ENCODE measurements around the gene ZSWIM7.
"Not testable (repeated sequence)": the region's sequence is repeated elsewhere in the genome, so short reads cannot be mapped to it uniquely, and the experiment has no call there.

ZSWIM7 gene

GRCh38 chr17:15999974-16000827 lies 697 bp upstream of the ZSWIM7 start:
- DNase-seq (ENCODE audit: low spot score), result peak; percentile 53

GRCh38 chr17:15998031-15998562 lies 1.4 kb downstream of the ZSWIM7 start:
- DNase-seq (ENCODE audit: low spot score), result no peak

GRCh38 chr17:15996322-15996721 lies 3.2 kb downstream of the ZSWIM7 start:
- no peak for DNase-seq (ENCODE audit: low spot score)

- DNase-seq (ENCODE audit: low spot score), result no peak
Measured at GRCh38 chr17:15981646-15982580, 17.6 kb downstream of the ZSWIM7 start.

GRCh38 chr17:15981208-15981607 lies 18.3 kb downstream of the ZSWIM7 start:
- DNase-seq (ENCODE audit: low spot score), result no peak

GRCh38 chr17:15979013-15979412 lies 20.5 kb downstream of the ZSWIM7 start:
- not testable (repeated sequence) for DNase-seq (ENCODE audit: low spot score)

GRCh38 chr17:15978606-15979005 lies 20.9 kb downstream of the ZSWIM7 start:
- no peak for DNase-seq (ENCODE audit: low spot score)

- DNase-seq (ENCODE audit: low spot score), result no peak
Measured at GRCh38 chr17:15977894-15978293, 21.6 kb downstream of the ZSWIM7 start.

GRCh38 chr17:15973834-15974233 lies 25.7 kb downstream of the ZSWIM7 start:
- DNase-seq (ENCODE audit: low spot score), result no peak

GRCh38 chr17:15973016-15973415 lies 26.5 kb downstream of the ZSWIM7 start:
- no peak for DNase-seq (ENCODE audit: low spot score)

GRCh38 chr17:15972497-15972951 lies 27.0 kb downstream of the ZSWIM7 start:
- no peak for DNase-seq (ENCODE audit: low spot score)

GRCh38 chr17:15971882-15972281 lies 27.6 kb downstream of the ZSWIM7 start:
- DNase-seq (ENCODE audit: low spot score), result no peak

- DNase-seq (ENCODE audit: low spot score), result no peak
Measured at GRCh38 chr17:15971098-15971678, 28.3 kb downstream of the ZSWIM7 start.

GRCh38 chr17:15970500-15970899 lies 29.0 kb downstream of the ZSWIM7 start:
- DNase-seq (ENCODE audit: low spot score), result no peak

GRCh38 chr17:15969463-15969862 lies 30.0 kb downstream of the ZSWIM7 start:
- no peak for DNase-seq (ENCODE audit: low spot score)

- peak; percentile 38 for DNase-seq (ENCODE audit: low spot score)
Measured at GRCh38 chr17:15967706-15968399, 31.7 kb downstream of the ZSWIM7 start.

GRCh38 chr17:15966879-15967248 lies 32.6 kb downstream of the ZSWIM7 start:
- peak; percentile 64 for DNase-seq (ENCODE audit: low spot score)

GRCh38 chr17:15966183-15966878 lies 33.2 kb downstream of the ZSWIM7 start:
- peak; percentile 32 for DNase-seq (ENCODE audit: low spot score)

- DNase-seq (ENCODE audit: low spot score), result no peak
Measured at GRCh38 chr17:15965528-15965927, 34.0 kb downstream of the ZSWIM7 start.

GRCh38 chr17:15963670-15964110 lies 35.8 kb downstream of the ZSWIM7 start:
- peak; percentile 77 for DNase-seq (ENCODE audit: low spot score)

GRCh38 chr17:15958484-15958854 lies 41.0 kb downstream of the ZSWIM7 start:
- no peak for DNase-seq (ENCODE audit: low spot score)
